ENCODE measurements around the gene GPALPP1.

GPALPP1 gene

GRCh38 chr13:45068036-45069001 lies 79.0 kb downstream of the GPALPP1 start:
- no peak overlapping the region for H3K4ac ChIP-seq (ENCODE audit: low read depth in 1 of 2, low read length in 2 of 2)
- no peak overlapping the region for H2AK5ac ChIP-seq (ENCODE audit: low read length, severe bottlenecking)
- no peak overlapping the region for H3K4me2 ChIP-seq (ENCODE audit: low read length, poor library complexity, severe bottlenecking)
- no peak for DNase-seq
- no peak overlapping the region for H4K91ac ChIP-seq (ENCODE audit: low read length)
- no peak overlapping the region for H2BK15ac ChIP-seq (ENCODE audit: low read depth, poor library complexity, severe bottlenecking)
- H3K36me3 ChIP-seq (ENCODE audit: control insufficient read depth in 1 of 2, insufficient read depth in 2 of 2, low read depth in 1 of 2, low read length in 2 of 2), result no peaks in the 10 kb centered on the region
- no peak overlapping the region for H2BK5ac ChIP-seq (ENCODE audit: low read depth, low read length, poor library complexity, severe bottlenecking)
- no peak overlapping the region for H2BK120ac ChIP-seq (ENCODE audit: low read depth, low read length)
- H3K9ac ChIP-seq (ENCODE audit: low read length), result no peak overlapping the region
- H4K8ac ChIP-seq (ENCODE audit: low read length), result no peak overlapping the region
- H3K18ac ChIP-seq (ENCODE audit: low read depth in 1 of 2, low read length in 2 of 2), result no peak overlapping the region
- no peak overlapping the region for H3K4me3 ChIP-seq (ENCODE audit: insufficient read depth in 1 of 2, low read depth in 1 of 2, low read length in 2 of 2)
- 83% methylated on average over 4 of the region's 5 CpGs for WGBS
- no peaks in the 10 kb centered on the region for H3K4me1 ChIP-seq (ENCODE audit: control insufficient read depth, insufficient read depth, low read depth, low read length)
- no peak overlapping the region for H3K27ac ChIP-seq (ENCODE audit: low read length, poor library complexity, severe bottlenecking)
- no peak overlapping the region for H3K23ac ChIP-seq (ENCODE audit: low read length in 2 of 2)
- H2AFZ ChIP-seq (ENCODE audit: low read depth, low read length), result no peak overlapping the region
- no peaks in the 10 kb centered on the region for H3K79me1 ChIP-seq (replicated peaks; ENCODE audit: low read length, poor library complexity, severe bottlenecking)
- H3K27me3 ChIP-seq (ENCODE audit: control insufficient read depth in 1 of 2, insufficient read depth in 1 of 2, low read length in 2 of 2), result peaks cover 0 to 14% of the 10 kb centered on the region in 2 experiments
- H3K9me3 ChIP-seq (ENCODE audit: control insufficient read depth, low read length), result no peaks in the 10 kb centered on the region
- no peak overlapping the region for H2BK12ac ChIP-seq (ENCODE audit: low read length in 2 of 2)
- H3K14ac ChIP-seq (ENCODE audit: low read length in 2 of 2), result no peak overlapping the region

GRCh38 chr13:45073809-45074208 lies 84.5 kb downstream of the GPALPP1 start:
- no peak overlapping the region for H3K27ac ChIP-seq (ENCODE audit: low read length, poor library complexity, severe bottlenecking)
- H3K23ac ChIP-seq (ENCODE audit: low read length in 2 of 2), result no peak overlapping the region
- no peak overlapping the region for H3K9ac ChIP-seq (ENCODE audit: low read length)
- no peak overlapping the region for H4K8ac ChIP-seq (ENCODE audit: low read length)
- H3K14ac ChIP-seq (ENCODE audit: low read length in 2 of 2), result no peak overlapping the region
- H2BK15ac ChIP-seq (ENCODE audit: low read depth, poor library complexity, severe bottlenecking), result no peak overlapping the region
- H2AK5ac ChIP-seq (ENCODE audit: low read length, severe bottlenecking), result no peak overlapping the region
- no peak overlapping the region for H3K18ac ChIP-seq (ENCODE audit: low read depth in 1 of 2, low read length in 2 of 2)
- no peak overlapping the region for H2BK120ac ChIP-seq (ENCODE audit: low read depth, low read length)
- no peaks in the 10 kb centered on the region for H3K9me3 ChIP-seq (ENCODE audit: control insufficient read depth, low read length)
- H3K4me1 ChIP-seq (ENCODE audit: control insufficient read depth, insufficient read depth, low read depth, low read length), result no peaks in the 10 kb centered on the region
- no peak overlapping the region for H2BK5ac ChIP-seq (ENCODE audit: low read depth, low read length, poor library complexity, severe bottlenecking)
- 72% methylated on average over 4 of the region's 4 CpGs for WGBS
- H2BK12ac ChIP-seq (ENCODE audit: low read length in 2 of 2), result no peak overlapping the region
- DNase-seq, result no peak
- no peak overlapping the region for H3K4me3 ChIP-seq (ENCODE audit: insufficient read depth in 1 of 2, low read depth in 1 of 2, low read length in 2 of 2)
- no peak overlapping the region for H2AFZ ChIP-seq (ENCODE audit: low read depth, low read length)
- no peaks in the 10 kb centered on the region for H3K36me3 ChIP-seq (ENCODE audit: control insufficient read depth in 1 of 2, insufficient read depth in 2 of 2, low read depth in 1 of 2, low read length in 2 of 2)
- no peak overlapping the region for H3K4ac ChIP-seq (ENCODE audit: low read depth in 1 of 2, low read length in 2 of 2)
- H3K4me2 ChIP-seq (ENCODE audit: low read length, poor library complexity, severe bottlenecking), result no peak overlapping the region
- H4K91ac ChIP-seq (ENCODE audit: low read length), result no peak overlapping the region
- H3K79me1 ChIP-seq (replicated peaks; ENCODE audit: low read length, poor library complexity, severe bottlenecking), result no peaks in the 10 kb centered on the region
- H3K27me3 ChIP-seq (ENCODE audit: control insufficient read depth in 1 of 2, insufficient read depth in 1 of 2, low read length in 2 of 2), result peaks cover 0 to 13% of the 10 kb centered on the region in 2 experiments

GRCh38 chr13:45074721-45075120 lies 85.4 kb downstream of the GPALPP1 start:
- no peak overlapping the region for H3K18ac ChIP-seq (ENCODE audit: low read depth in 1 of 2, low read length in 2 of 2)
- H3K9ac ChIP-seq (ENCODE audit: low read length), result no peak overlapping the region
- H3K79me1 ChIP-seq (replicated peaks; ENCODE audit: low read length, poor library complexity, severe bottlenecking), result no peaks in the 10 kb centered on the region
- H3K9me3 ChIP-seq (ENCODE audit: control insufficient read depth, low read length), result no peaks in the 10 kb centered on the region
- no peak overlapping the region for H3K14ac ChIP-seq (ENCODE audit: low read length in 2 of 2)
- 96% methylated on average over 4 of the region's 6 CpGs for WGBS
- no peaks in the 10 kb centered on the region for H3K36me3 ChIP-seq (ENCODE audit: control insufficient read depth in 1 of 2, insufficient read depth in 2 of 2, low read depth in 1 of 2, low read length in 2 of 2)
- no peak overlapping the region for H3K4ac ChIP-seq (ENCODE audit: low read depth in 1 of 2, low read length in 2 of 2)
- no peak overlapping the region for H3K4me3 ChIP-seq (ENCODE audit: insufficient read depth in 1 of 2, low read depth in 1 of 2, low read length in 2 of 2)
- no peak overlapping the region for H4K8ac ChIP-seq (ENCODE audit: low read length)
- DNase-seq, result no peak
- H2AK5ac ChIP-seq (ENCODE audit: low read length, severe bottlenecking), result no peak overlapping the region
- H3K23ac ChIP-seq (ENCODE audit: low read length in 2 of 2), result no peak overlapping the region
- H3K27me3 ChIP-seq (ENCODE audit: control insufficient read depth in 1 of 2, insufficient read depth in 1 of 2, low read length in 2 of 2), result peaks cover 0 to 16% of the 10 kb centered on the region in 2 experiments
- no peak overlapping the region for H2BK5ac ChIP-seq (ENCODE audit: low read depth, low read length, poor library complexity, severe bottlenecking)
- no peak overlapping the region for H3K4me2 ChIP-seq (ENCODE audit: low read length, poor library complexity, severe bottlenecking)
- no peak overlapping the region for H4K91ac ChIP-seq (ENCODE audit: low read length)
- H2AFZ ChIP-seq (ENCODE audit: low read depth, low read length), result no peak overlapping the region
- H2BK12ac ChIP-seq (ENCODE audit: low read length in 2 of 2), result no peak overlapping the region
- H3K4me1 ChIP-seq (ENCODE audit: control insufficient read depth, insufficient read depth, low read depth, low read length), result no peaks in the 10 kb centered on the region
- H3K27ac ChIP-seq (ENCODE audit: low read length, poor library complexity, severe bottlenecking), result no peak overlapping the region
- no peak overlapping the region for H2BK15ac ChIP-seq (ENCODE audit: low read depth, poor library complexity, severe bottlenecking)
- no peak overlapping the region for H2BK120ac ChIP-seq (ENCODE audit: low read depth, low read length)

- Histone ChIP-seq H3K36me3 (ENCODE audit: control insufficient read depth in 1 of 2, insufficient read depth in 2 of 2, low read depth in 1 of 2, low read length in 2 of 2) (no peaks in the 10 kb centered on the region), H4K8ac (ENCODE audit: low read length) (no peak overlapping the region), H3K4me3 (ENCODE audit: insufficient read depth in 1 of 2, low read depth in 1 of 2, low read length in 2 of 2) (no peak overlapping the region), H3K18ac (ENCODE audit: low read depth in 1 of 2, low read length in 2 of 2) (no peak overlapping the region), H3K14ac (ENCODE audit: low read length in 2 of 2) (no peak overlapping the region), H3K23ac (ENCODE audit: low read length in 2 of 2) (no peak overlapping the region), H2BK5ac (ENCODE audit: low read depth, low read length, poor library complexity, severe bottlenecking) (no peak overlapping the region), H4K91ac (ENCODE audit: low read length) (no peak overlapping the region), H2AK5ac (ENCODE audit: low read length, severe bottlenecking) (no peak overlapping the region), H2AFZ (ENCODE audit: low read depth, low read length) (no peak overlapping the region), H3K27ac (ENCODE audit: low read length, poor library complexity, severe bottlenecking) (no peak overlapping the region), H3K4ac (ENCODE audit: low read depth in 1 of 2, low read length in 2 of 2) (no peak overlapping the region), H2BK15ac (ENCODE audit: low read depth, poor library complexity, severe bottlenecking) (no peak overlapping the region), H3K4me2 (ENCODE audit: low read length, poor library complexity, severe bottlenecking) (no peak overlapping the region), H2BK12ac (ENCODE audit: low read length in 2 of 2) (no peak overlapping the region), H2BK120ac (ENCODE audit: low read depth, low read length) (no peak overlapping the region), H3K9me3 (ENCODE audit: control insufficient read depth, low read length) (no peaks in the 10 kb centered on the region), H3K4me1 (ENCODE audit: control insufficient read depth, insufficient read depth, low read depth, low read length) (no peaks in the 10 kb centered on the region), H3K9ac (ENCODE audit: low read length) (no peak overlapping the region), H3K79me1 (replicated peaks; ENCODE audit: low read length, poor library complexity, severe bottlenecking) (no peaks in the 10 kb centered on the region), H3K27me3 (ENCODE audit: control insufficient read depth in 1 of 2, insufficient read depth in 1 of 2, low read length in 2 of 2) (peaks cover 0 to 19% of the 10 kb centered on the region in 2 experiments)
- no peak for DNase-seq
- 67% methylated on average over 1 of the region's 1 CpG for whole genome bisulfite sequencing
These were observed 88.7 kb downstream of the GPALPP1 start for GRCh38 chr13:45078003-45078402.

All from mesenchymal stem cell (in vitro differentiated cells and primary cell).